Measurements from ENCODE around the gene RIC1. TPM values are rescaled to one million over a fixed set of nuclear protein-coding genes. Genes with fewer than 3 reads are reported as not detected.

Gene RIC1
- total and polyA plus RNA-seq, 2 of the 8 experiments (the other 6 are each of a cell fraction or from before 2014, with no cell fraction given) = 10.7 to 24.5 TPM

DNA sequence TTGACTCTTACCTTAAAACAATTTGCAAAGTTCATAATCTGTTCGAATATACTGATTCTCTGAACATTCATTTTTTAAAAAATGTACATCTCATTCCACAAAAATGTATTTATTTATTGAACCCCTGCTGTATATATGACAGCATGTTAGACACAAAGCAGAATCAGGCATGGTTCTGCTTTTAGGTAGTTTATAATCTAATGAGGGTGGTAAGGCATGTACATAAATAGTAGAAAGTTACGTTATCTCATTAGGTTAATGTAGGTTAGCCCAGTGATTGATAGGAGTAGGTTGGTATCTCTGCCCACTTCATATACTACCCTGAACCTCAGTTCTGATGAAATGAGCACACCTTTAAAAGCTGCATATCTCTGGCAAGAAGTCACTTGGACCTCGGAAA is 114.2 kb downstream of the RIC1 start:
- no peak overlapping the region for H3K56ac ChIP-seq (replicated peaks; ENCODE audit: insufficient read length, low read depth, low read length)
- H3K4ac ChIP-seq (replicated peaks; ENCODE audit: insufficient read length, low read depth, low read length) = no peak overlapping the region
- H3K9me3 ChIP-seq (ENCODE audit: insufficient read depth in 2 of 2, low read depth in 1 of 2, low read length in 1 of 2) = no peaks in the 10 kb centered on the region
- H3K14ac ChIP-seq (ENCODE audit: insufficient read length) = no peak overlapping the region
- no peak overlapping the region for H2AK5ac ChIP-seq (ENCODE audit: low read depth, low read length)
- TF ChIP-seq, protein P1, sequence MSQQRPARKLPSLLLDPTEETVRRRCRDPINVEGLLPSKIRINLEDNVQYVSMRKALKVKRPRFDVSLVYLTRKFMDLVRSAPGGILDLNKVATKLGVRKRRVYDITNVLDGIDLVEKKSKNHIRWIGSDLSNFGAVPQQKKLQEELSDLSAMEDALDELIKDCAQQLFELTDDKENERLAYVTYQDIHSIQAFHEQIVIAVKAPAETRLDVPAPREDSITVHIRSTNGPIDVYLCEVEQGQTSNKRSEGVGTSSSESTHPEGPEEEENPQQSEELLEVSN (IDR thresholded peaks at IDR 0.05) = no peak
- TF ChIP-seq HDAC6 (IDR thresholded peaks at IDR 0.05; ENCODE audit: low read depth, low read length) = no peak
- TF ChIP-seq KDM1A (IDR thresholded peaks at IDR 0.05; ENCODE audit: borderline replicate concordance, low read length) = no peak
- TF ChIP-seq, protein P2, sequence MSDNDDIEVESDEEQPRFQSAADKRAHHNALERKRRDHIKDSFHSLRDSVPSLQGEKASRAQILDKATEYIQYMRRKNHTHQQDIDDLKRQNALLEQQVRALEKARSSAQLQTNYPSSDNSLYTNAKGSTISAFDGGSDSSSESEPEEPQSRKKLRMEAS (IDR thresholded peaks at IDR 0.05) = no peak
- no peak for TF ChIP-seq JUN (IDR thresholded peaks at IDR 0.05; ENCODE audit: low read depth, low read length)
- no peak for TF ChIP-seq FOSL1 (IDR thresholded peaks at IDR 0.05; ENCODE audit: insufficient read depth, low read depth, low read length)
- no peak for TF ChIP-seq KDM4A (IDR thresholded peaks at IDR 0.05; ENCODE audit: low read depth, low read length, severe bottlenecking)
- TF ChIP-seq SP4 (IDR thresholded peaks at IDR 0.05; ENCODE audit: low read length) = no peak
- TF ChIP-seq, protein P3, sequence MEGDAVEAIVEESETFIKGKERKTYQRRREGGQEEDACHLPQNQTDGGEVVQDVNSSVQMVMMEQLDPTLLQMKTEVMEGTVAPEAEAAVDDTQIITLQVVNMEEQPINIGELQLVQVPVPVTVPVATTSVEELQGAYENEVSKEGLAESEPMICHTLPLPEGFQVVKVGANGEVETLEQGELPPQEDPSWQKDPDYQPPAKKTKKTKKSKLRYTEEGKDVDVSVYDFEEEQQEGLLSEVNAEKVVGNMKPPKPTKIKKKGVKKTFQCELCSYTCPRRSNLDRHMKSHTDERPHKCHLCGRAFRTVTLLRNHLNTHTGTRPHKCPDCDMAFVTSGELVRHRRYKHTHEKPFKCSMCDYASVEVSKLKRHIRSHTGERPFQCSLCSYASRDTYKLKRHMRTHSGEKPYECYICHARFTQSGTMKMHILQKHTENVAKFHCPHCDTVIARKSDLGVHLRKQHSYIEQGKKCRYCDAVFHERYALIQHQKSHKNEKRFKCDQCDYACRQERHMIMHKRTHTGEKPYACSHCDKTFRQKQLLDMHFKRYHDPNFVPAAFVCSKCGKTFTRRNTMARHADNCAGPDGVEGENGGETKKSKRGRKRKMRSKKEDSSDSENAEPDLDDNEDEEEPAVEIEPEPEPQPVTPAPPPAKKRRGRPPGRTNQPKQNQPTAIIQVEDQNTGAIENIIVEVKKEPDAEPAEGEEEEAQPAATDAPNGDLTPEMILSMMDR (IDR thresholded peaks at IDR 0.05; ENCODE audit: control extremely low read depth in 1 of 3, insufficient read depth in 1 of 3, low read depth in 1 of 3, low read length in 3 of 3) = no peak
- TF ChIP-seq KDM5A (IDR thresholded peaks at IDR 0.05; ENCODE audit: low read length) = no peak
- TF ChIP-seq CEBPB (IDR thresholded peaks at IDR 0.05; ENCODE audit: low read depth, low read length) = no peak
- H3K4me1 ChIP-seq (replicated peaks in 1 of 4; ENCODE audit: control insufficient read depth in 3 of 4, insufficient read depth in 4 of 4, low read length in 3 of 4) = no peaks in the 10 kb centered on the region
- FAIRE-seq = no peak
- no peak overlapping the region for H3K18ac ChIP-seq (ENCODE audit: extremely low read depth, low read length)
- no peak overlapping the region for H4K91ac ChIP-seq (replicated peaks; ENCODE audit: insufficient read length, low read length)
- H2BK12ac ChIP-seq (ENCODE audit: low read depth, low read length) = no peak overlapping the region
- H3K23ac ChIP-seq (ENCODE audit: insufficient read length) = no peak overlapping the region
- no peak overlapping the region for H3K27ac ChIP-seq (ENCODE audit: low read depth, low read length)
- no peak for DNase-seq (ENCODE audit: low read depth in 1 of 2, low spot score in 2 of 2)
- no peaks in the 10 kb centered on the region for H4K20me1 ChIP-seq (replicated peaks in 1 of 2; ENCODE audit: control insufficient read depth in 1 of 2, insufficient read depth in 2 of 2, low read length in 2 of 2)
- H3K36me3 ChIP-seq (ENCODE audit: control insufficient read depth in 2 of 4, insufficient read depth in 4 of 4, low read length in 3 of 4) = peaks cover 0 to 13% (median 8%) of the 10 kb centered on the region in 4 experiments; a peak in 5 of 8 replicates
- ChIA-PET POLR2A (ENCODE audit: partially characterized antibody) (no interaction called here), CTCF (ENCODE audit: partially characterized antibody) (interaction anchor here (1.2 to 1.6 kb wide), 2 partner anchors 31 to 133 kb away, joined by 3 read pairs; no protein-coding TSS in a partner anchor)
- no peaks in the 10 kb centered on the region for H3K79me2 ChIP-seq (ENCODE audit: control insufficient read depth in 1 of 2, insufficient read depth in 2 of 2, low read length in 2 of 2)
- no peak overlapping the region for H3K9ac ChIP-seq (replicated peaks in 1 of 4; ENCODE audit: extremely low read depth in 1 of 4, low read depth in 3 of 4, low read length in 3 of 4)
- no peak overlapping the region for H2BK15ac ChIP-seq (ENCODE audit: low read length)
- no peak overlapping the region for H4K8ac ChIP-seq (ENCODE audit: extremely low read depth, insufficient read depth, low read length)
- H3K4me3 ChIP-seq (ENCODE audit: extremely low read depth in 1 of 4, insufficient read depth in 2 of 4, low read depth in 3 of 4, low read length in 4 of 4) = no peak overlapping the region
- no peaks in the 10 kb centered on the region for H3K23me2 ChIP-seq (ENCODE audit: low read depth, low read length)
- H2AFZ ChIP-seq (ENCODE audit: low read length) = no peak overlapping the region
- no peak overlapping the region for H3K4me2 ChIP-seq (ENCODE audit: insufficient read depth in 1 of 2, low read depth in 2 of 2, low read length in 2 of 2)
- H4K5ac ChIP-seq (ENCODE audit: insufficient read length, low read depth, low read length) = no peak overlapping the region
- no peak overlapping the region for H2BK120ac ChIP-seq (replicated peaks; ENCODE audit: low read depth, low read length)
- no peak overlapping the region for H2BK20ac ChIP-seq (ENCODE audit: low read length)
- no peaks in the 10 kb centered on the region for H3K79me1 ChIP-seq (ENCODE audit: low read depth, low read length)
- no peaks in the 10 kb centered on the region for H3K27me3 ChIP-seq (replicated peaks in 1 of 4; ENCODE audit: control insufficient read depth in 3 of 4, extremely low read depth in 1 of 4, insufficient read depth in 3 of 4, low read length in 3 of 4)
- WGBS, 2 experiments (ENCODE audit: extremely low coverage in 1 of 2, insufficient coverage in 1 of 2, insufficient read length in 1 of 2, insufficient replicate concordance in 2 of 2, low coverage in 1 of 2, low lambda C conversion rate in 2 of 2, missing lambda C conversion rate in 1 of 2) = 90% methylated on average over 3 of the region's 3 CpGs; no CpG with 5 or more reads in 1 of the 2 experiments
- no peak overlapping the region for H2BK5ac ChIP-seq (ENCODE audit: low read depth, low read length)
